ENCODE results near the gene ADAMTSL5. TPM values are rescaled to one million over a fixed set of nuclear protein-coding genes. Genes with fewer than 3 reads are reported as not detected.

Gene ADAMTSL5
- total and polyA plus RNA-seq, 9 of the 15 experiments (the other 6 are each of a cell fraction or from before 2014, with no cell fraction given): 1.0 to 11.6 (median 4.1) TPM

- peak; percentile 60; the same call in 1 of the 2 replicates for TF ChIP-seq MAX (CRISPR knock-in tag; IDR thresholded peaks at IDR 0.05)
- no peak for TF ChIP-seq KDM4B (IDR thresholded peaks at IDR 0.05; ENCODE audit: borderline replicate concordance in 2 of 2, low read depth in 1 of 2)
- TF ChIP-seq SRSF3 (IDR thresholded peaks at IDR 0.05; ENCODE audit: insufficient read depth, low read length): no peak
- TF ChIP-seq E2F8 (IDR thresholded peaks at IDR 0.05; ENCODE audit: low read depth, partially characterized antibody): no peak
- TF ChIP-seq HMGN3 (IDR thresholded peaks at IDR 0.05; ENCODE audit: borderline replicate concordance, extremely low read depth, insufficient read length, low read depth, low read length): peak; percentile 41
- TF ChIP-seq SMAD4 (CRISPR knock-in tag; conservative IDR thresholded peaks at IDR 0.05): peak; percentile 24; the same call in 1 of the 2 replicates
- TF ChIP-seq RBM39 (optimal IDR thresholded peaks at IDR 0.05; ENCODE audit: low read depth, low read length): no peak
- no peak for TF ChIP-seq MAFG (tag; conservative IDR thresholded peaks at IDR 0.05)
- peak; percentile 59; the same call in 1 of the 2 replicates for TF ChIP-seq SIN3B (IDR thresholded peaks at IDR 0.05; ENCODE audit: low read depth)
- TF ChIP-seq ZNF449 (CRISPR knock-in tag; IDR thresholded peaks at IDR 0.05): no peak
- TF ChIP-seq TAF9B (IDR thresholded peaks at IDR 0.05; ENCODE audit: partially characterized antibody): no peak
- no peak for TF ChIP-seq PCBP1 (IDR thresholded peaks at IDR 0.05; ENCODE audit: low read depth, low read length, poor library complexity, severe bottlenecking)
- TF ChIP-seq FOXO4 (CRISPR knock-in tag; IDR thresholded peaks at IDR 0.05): no peak
- TF ChIP-seq ETV5 (CRISPR knock-in tag; IDR thresholded peaks at IDR 0.05; ENCODE audit: low read depth): peak; percentile 43; the same call in 1 of the 2 replicates
- TF ChIP-seq KDM2B (CRISPR knock-in tag; IDR thresholded peaks at IDR 0.05): no peak
- TF ChIP-seq ZNF253 (CRISPR knock-in tag; conservative IDR thresholded peaks at IDR 0.05): no peak
- no peak for TF ChIP-seq RAD51 (IDR thresholded peaks at IDR 0.05; ENCODE audit: borderline replicate concordance, low read depth)
- TF ChIP-seq POLR2A (conservative IDR thresholded peaks at IDR 0.05): peak; percentile 86
- 0 out of 6 replicates have a peak, but pooled peaks of 1 of the 3 experiments have one; percentile 21 for TF ChIP-seq CTCF (IDR thresholded peaks at IDR 0.05 in 2 of 3, conservative IDR thresholded peaks at IDR 0.05 in 1 of 3; ENCODE audit: insufficient read depth in 2 of 3, low read depth in 1 of 3, low read length in 3 of 3)
Measured at GRCh38 chr19:1491114-1491848, 21.5 kb downstream of the ADAMTSL5 start, which contains the start of gene REEP6 (continued).
